Nucleus accumbens (tissue), 56 donors: ENCODE measurements around the gene TECPR2.
"Not testable (repeated sequence)": the region's sequence is repeated elsewhere in the genome, so short reads cannot be mapped to it uniquely, and the experiment has no call there.

ENCODE experiments used
- DNase-seq, 56 donors: peaks; one replicate each; lab custom pipeline; 2025; lab: John Stamatoyannopoulos, UW

TECPR2 gene

DNA sequence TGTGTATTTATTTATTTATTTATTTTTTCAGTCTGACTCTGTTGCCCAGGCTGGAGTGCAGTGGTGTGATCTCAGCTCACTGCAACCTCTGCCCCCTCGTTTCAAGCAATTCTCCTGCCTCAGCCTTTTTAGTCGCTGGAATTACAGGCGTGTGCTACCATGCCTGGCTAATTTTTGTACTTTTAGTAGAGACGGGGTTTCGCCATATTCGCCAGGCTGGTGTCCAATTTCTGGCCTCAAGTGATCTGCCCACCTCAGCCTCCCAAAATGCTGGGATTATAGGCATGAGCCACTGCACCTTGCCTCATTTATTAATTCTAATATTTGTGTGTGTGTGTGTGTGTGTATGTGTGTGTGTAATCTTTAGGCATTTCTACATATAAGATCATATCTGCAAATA, 33.4 kb upstream of the TECPR2 start:
- not testable (repeated sequence) for DNase-seq

DNA sequence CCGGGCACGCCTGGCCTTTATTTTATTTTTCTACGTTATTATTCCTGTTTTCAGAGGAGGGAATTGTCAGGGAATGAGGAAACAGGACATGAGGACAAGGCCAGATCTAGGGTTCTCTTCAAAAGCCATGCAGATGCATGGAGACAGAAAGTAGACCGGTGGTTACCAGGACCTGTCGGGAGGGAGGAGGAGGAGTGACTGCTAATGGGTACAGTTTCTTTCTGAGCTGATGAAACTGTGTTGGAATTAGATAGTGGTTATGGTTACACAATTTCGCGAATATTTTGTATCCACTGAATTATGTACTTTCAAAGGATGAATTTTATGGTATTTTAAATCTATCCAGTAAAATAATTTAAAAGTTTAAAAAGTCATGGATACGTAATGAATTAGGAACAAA, 31.9 kb upstream of the TECPR2 start:
- no peak for DNase-seq

DNA sequence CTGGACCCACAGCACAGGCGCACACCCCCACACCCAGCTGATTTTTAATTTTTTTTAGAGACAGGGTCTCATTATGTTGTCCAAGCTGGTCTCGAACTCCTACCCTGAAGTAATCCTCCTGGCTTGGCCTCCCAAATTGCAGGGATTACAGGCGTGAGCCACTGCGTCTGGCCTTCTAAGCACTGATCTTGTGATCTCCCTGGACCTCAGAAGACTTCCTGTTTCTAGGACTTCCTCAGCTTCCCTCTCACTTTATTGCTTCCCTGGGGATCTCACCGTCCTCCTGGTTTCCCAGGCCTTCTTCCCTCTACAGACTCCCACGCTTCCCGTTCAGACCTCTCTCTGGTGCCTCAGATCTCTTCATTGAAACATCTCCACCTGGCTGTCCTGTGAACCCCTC, 29.4 kb upstream of the TECPR2 start:
- DNase-seq = no peak

GRCh38 chr14:102333795-102334705, 28.7 kb upstream of the TECPR2 start:
- DNase-seq = no peak

DNA sequence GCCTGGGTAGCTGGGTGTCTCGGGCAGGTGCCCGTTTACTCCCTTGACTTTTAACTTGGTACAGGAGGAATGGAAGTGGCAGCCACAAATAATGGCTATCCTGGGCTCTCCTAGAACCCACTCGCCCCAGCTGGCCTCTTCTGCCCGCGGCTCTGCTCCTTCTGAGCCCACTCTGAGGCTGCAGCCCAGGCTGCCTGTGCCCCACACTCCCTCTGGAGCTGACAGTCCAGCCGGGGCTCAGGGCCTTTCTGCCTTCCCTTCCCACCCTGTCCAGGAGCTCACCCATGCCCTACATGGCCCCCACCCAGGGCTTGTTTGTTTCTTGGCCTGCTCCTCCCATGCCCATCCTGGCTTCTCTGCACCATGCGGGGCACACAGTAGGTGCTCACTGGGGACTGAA, 27.6 kb upstream of the TECPR2 start:
- DNase-seq = no peak

DNA sequence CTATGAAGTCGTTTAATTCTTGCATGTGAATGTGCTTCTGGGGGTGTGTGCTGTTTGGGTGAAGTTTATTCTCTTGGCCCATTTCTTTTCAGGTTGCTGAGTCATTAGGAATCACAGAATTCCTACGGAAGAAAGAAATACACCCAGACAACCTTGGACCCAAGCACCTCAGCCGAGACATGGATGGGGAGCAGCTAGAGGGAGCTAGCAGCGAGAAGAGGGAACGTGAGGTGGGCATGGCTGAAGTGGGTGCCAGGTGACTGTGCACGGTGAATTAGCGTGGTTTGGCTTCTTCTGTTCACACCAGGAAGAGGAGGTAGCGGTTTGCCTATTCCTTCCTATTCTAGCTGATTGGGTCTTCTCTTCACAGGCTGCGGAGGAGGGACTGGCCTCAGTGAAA, 24.0 kb upstream of the TECPR2 start:
- no peak for DNase-seq

DNA sequence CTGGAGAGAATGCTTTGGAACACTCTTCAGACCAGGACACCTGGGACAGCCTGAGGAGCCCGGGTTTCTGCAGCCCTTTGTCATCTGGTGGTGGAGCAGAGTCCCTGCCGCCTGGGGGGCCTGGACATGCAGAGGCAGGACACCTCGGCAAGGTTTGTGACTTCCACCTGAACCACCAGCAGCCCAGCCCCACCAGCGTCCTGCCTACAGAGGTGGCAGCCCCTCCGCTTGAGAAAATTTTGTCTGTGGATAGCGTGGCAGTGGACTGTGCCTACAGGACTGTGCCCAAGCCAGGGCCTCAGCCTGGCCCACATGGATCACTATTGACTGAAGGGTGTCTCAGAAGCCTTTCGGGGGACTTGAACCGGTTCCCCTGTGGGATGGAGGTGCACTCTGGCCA, 21.2 kb upstream of the TECPR2 start:
- DNase-seq = no peak

DNA sequence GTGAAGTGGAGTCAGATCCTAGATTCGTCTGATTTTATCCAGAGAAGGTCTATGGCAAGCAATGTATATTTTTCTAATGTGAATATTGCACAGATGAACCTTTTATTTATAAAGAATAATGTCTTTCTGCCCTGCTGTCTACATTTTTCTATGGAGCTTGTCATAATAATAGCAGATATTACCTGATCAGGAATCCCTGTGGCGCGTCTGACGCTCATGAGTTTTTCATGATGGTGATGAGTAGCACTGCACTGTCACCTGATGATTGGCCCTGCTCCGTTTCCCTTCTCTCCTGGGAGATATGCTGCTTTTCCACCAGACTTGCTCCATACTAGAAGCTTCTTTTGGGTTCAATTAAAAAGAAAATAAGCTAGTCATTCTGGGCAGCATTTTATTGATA, 20.5 kb upstream of the TECPR2 start:
- DNase-seq = no peak

GRCh38 chr14:102344084-102344483, 18.7 kb upstream of the TECPR2 start:
- DNase-seq = peak in 5 of 56 donors; percentile 48 to 57 (median 51)

- DNase-seq = peak in 54 of 56 donors; percentile 18 to 92 (median 77)
Observed at GRCh38 chr14:102344485-102344884, 18.3 kb upstream of the TECPR2 start.

DNA sequence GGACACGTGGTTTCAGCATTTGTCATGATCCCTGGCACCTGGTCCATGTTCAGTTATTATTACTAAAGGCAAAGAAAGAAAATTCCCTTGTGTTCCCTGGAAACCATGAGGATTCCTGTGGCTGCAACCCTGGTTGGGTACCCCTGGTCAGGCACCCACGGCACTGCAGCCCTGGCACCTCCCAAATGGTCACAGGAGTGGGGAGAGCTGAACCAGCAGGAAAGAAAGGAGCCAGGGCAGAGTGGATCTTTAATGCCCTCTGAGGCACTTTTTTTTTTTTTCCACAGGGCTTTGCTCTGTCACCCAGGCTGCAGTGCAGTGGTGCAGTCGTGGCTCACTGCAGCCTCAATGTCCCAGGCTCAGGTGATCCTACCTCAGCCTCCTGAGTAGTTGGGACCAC, 17.5 kb upstream of the TECPR2 start:
- peak in 1 of 56 donors; percentile 21 for DNase-seq

DNA sequence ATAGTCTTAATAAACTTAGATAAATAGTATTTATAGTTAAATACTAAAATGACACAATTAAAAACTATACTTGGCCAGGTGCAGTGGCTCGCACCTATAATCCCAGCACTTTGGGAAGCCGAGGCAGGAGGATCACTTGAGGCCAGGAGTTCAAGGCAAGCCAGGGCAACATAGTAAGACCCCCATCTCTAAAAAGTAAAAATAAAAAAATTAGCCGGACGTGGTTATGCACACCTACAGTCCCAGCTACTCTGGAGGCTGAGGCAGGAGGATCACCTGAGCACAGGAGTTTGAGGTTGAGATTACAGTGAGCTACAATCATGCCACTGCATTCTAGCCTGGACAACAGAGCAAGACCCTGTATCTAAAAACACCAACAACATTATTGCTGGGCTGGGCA, 16.1 kb upstream of the TECPR2 start:
- DNase-seq = no peak

DNA sequence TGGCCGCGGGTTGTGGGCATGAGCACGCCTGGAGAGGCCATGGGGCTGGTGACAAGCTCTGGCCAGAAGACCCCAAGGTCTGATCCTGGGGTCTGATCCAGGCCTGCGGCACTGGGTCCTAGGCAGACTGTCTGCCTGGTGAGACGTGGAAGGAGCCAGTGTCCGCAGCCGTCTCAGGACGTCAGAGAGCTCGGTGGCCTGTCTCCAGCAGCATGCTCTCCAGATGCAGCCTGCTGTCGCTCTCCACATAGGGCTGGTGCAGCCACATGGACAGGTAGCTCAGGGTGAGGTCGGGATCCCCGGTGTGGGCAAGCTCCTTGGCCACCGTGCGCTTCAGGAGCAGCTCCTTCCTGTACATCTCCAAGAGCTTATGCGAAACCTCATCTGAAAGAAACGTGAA, 14.4 kb upstream of the TECPR2 start:
- no peak for DNase-seq

DNA sequence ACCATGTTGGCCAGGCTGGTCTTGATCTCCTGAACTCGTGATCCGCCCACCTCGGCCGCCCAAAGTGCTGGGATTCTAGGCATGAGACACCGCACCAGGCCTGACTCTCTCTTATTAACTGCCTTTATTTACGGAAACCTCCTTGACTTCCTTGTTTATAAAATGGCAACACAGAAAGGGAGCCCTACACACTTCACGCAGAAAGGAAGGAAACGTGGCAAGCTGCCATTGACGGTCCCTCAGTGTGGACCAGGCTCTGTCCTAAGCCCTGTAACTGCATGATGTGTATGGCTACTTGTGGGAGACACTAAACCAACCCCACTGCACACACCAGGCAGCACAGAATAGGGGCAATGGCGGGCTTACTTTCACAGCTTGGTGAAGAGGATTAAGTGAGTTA, 11.7 kb upstream of the TECPR2 start:
- DNase-seq = no peak

- DNase-seq = not testable (repeated sequence)
Observed at GRCh38 chr14:102351593-102351992, 11.1 kb upstream of the TECPR2 start.

GRCh38 chr14:102352213-102352612, 10.5 kb upstream of the TECPR2 start:
- DNase-seq = peak in 11 of 56 donors; percentile 8 to 28 (median 20)

- DNase-seq = no peak
Observed at GRCh38 chr14:102353126-102353619, 9.6 kb upstream of the TECPR2 start.

DNA sequence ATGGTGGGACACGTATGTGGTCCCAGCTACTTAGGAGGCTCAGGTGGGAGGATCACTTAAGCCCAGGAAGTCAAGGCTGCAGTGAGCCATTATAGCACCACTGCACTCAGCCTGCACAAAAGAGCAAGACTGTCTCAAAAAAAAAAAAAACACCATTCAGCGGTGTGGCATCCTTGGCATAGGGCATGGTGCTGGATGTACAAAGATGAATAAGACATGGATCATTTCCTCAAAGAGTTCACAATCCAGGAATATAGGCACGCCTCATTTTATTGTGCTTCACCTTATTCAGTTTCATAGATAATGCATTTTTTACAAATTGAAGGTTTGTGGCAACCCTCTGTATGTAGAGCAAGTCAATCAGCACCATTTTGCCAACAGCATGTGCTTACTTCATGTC, 6.5 kb upstream of the TECPR2 start:
- DNase-seq = no peak

DNA sequence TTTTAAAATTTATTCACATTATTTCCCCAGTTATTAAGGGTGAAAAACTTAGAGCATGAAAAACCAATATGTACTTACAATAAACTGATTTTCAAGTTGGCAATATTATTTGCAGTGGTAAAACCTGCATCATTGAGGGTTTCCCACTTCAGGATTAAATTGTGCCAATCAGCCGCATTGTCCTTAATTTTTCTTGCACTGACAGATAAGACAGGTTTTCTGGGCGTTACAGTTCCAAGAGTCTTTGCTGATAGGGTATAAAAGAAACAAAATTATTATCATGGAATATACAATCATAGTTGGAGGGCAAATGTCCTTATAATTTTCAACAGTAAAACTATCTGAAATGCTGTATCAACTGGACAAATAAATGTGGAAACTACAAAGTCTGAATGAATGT, 3.4 kb upstream of the TECPR2 start:
- DNase-seq = no peak

DNA sequence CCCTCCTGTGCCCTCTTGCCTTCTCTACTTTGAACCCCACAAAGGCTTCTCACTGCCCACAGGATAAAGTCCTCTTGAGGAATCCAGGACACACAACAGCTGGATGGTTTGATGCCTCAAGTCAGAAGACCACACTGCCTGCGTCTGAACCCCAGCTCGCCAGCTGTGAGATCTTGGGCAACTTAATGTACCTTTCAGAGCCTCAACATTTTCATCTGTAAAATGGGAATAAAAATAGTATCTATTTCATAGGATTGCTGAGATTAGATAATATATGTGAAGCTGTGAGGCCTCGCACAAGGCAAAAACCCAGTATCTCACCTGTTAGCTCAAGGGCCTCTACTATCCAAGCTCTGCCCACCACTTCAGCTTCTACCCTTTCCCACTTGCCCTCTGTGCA, 2.4 kb upstream of the TECPR2 start:
- no peak for DNase-seq

DNA sequence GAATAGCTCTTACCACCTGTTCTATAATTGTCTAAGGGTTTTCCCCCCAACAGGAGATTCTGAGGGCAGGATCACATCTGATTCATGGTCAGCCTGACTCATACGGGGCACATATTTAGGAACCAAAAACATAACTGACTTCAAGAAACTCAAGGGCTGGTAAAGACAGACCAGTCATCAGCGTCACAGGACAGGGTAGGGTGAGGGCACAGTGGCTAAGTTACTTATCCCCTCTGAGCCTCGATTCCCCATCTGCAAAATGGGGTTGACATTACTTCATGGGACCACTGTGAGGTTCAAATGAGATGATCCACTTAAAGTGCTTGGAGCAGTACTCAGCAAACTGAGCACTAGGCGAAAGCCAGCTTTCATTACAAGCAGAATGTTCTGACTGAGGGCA, 657 bp upstream of the TECPR2 start:
- no peak for DNase-seq
